Activated T-cell treated with anti-CD3 and anti-CD28 coated beads, Interleukin-2, amount 50 U/mL, for 72 hours (primary cell): ENCODE data around the gene PKNOX2. TPM values are rescaled to one million over a fixed set of nuclear protein-coding genes. Genes with fewer than 3 reads are reported as not detected.
"Not testable (repeated sequence)": the region's sequence is repeated elsewhere in the genome, so short reads cannot be mapped to it uniquely, and the experiment has no call there.

Experiments used
- ATAC-seq, 2 donors: fragments of 150-1000 bp; cut with Tn5 transposase; replicated peaks in 1 of 2; 2 replicates each; pipeline ENCODE4 v1.10.0; 2021; ENCODE audit warnings: moderate library complexity in 2 of 2, mild to moderate bottlenecking in 1 of 2
- DNase-seq, 2 donors: peaks; one replicate each; pipeline ENCODE4 v3.0.0; 2021 to 2022; ENCODE audit warnings: mixed read lengths in 1 of 2
- H3K27ac Mint-ChIP-seq: one replicate; pipeline ENCODE4 v1.8.0; 2022; ENCODE audit warnings: mild to moderate bottlenecking, moderate library complexity, mixed read lengths
- H3K27me3 Mint-ChIP-seq: one replicate; pipeline ENCODE4 v1.8.0; 2022; ENCODE audit warnings: low read depth, mixed read lengths
- H3K36me3 Mint-ChIP-seq, 2 donors: one replicate each; pipeline ENCODE4 v1.8.0; 2022; ENCODE audit warnings: mixed read lengths in 2 of 2, mild to moderate bottlenecking in 1 of 2; ENCODE audit not compliant: insufficient read depth in 2 of 2
- H3K4me1 Mint-ChIP-seq: one replicate; pipeline ENCODE4 v1.8.0; 2022; ENCODE audit warnings: low read depth, mixed read lengths
- H3K4me3 Mint-ChIP-seq, 2 donors: one replicate each; pipeline ENCODE4 v1.8.0; 2022; ENCODE audit warnings: mild to moderate bottlenecking in 2 of 2, mixed read lengths in 2 of 2, moderate library complexity in 2 of 2
- H3K9me3 Mint-ChIP-seq, 2 donors: one replicate each; pipeline ENCODE4 v1.8.0; 2022; ENCODE audit warnings: mixed read lengths in 2 of 2
- total RNA-seq, 2 donors: library from RNA; stranded (reverse); gene quantifications; one replicate each; pipeline ENCODE4 v1.2.3, GENCODE V29; 2022

Gene PKNOX2
- total RNA-seq, 2 donors from 2014 or later, result not detected

GRCh38 chr11:125207866-125208425, 43.4 kb downstream of the PKNOX2 start:
- H3K4me3 Mint-ChIP-seq, result no peak overlapping the region
- peaks cover 3% of the 10 kb centered on the region for H3K27me3 Mint-ChIP-seq
- no peaks in the 10 kb centered on the region for H3K4me1 Mint-ChIP-seq
- DNase-seq, result no peak
- no peaks in the 10 kb centered on the region for H3K36me3 Mint-ChIP-seq
- no peak overlapping the region for H3K27ac Mint-ChIP-seq
- no peaks in the 10 kb centered on the region for H3K9me3 Mint-ChIP-seq
- no peak for ATAC-seq

- no peak for ATAC-seq
- no peaks in the 10 kb centered on the region for H3K36me3 Mint-ChIP-seq
These were observed 45.5 kb downstream of the PKNOX2 start for GRCh38 chr11:125210066-125210465.

GRCh38 chr11:125211191-125211947, 46.8 kb downstream of the PKNOX2 start:
- peaks cover 13% of the 10 kb centered on the region for H3K27me3 Mint-ChIP-seq
- no peaks in the 10 kb centered on the region for H3K9me3 Mint-ChIP-seq
- no peak overlapping the region for H3K4me3 Mint-ChIP-seq
- no peaks in the 10 kb centered on the region for H3K36me3 Mint-ChIP-seq
- no peak overlapping the region for H3K27ac Mint-ChIP-seq
- ATAC-seq (no peak), DNase-seq (no peak)
- no peaks in the 10 kb centered on the region for H3K4me1 Mint-ChIP-seq

More at GRCh38 chr11:125210066-125210465, 45.5 kb downstream of the PKNOX2 start:
- Mint-ChIP-seq H3K4me1 (no peaks in the 10 kb centered on the region), H3K27ac (no peak overlapping the region), H3K27me3 (peaks cover 13% of the 10 kb centered on the region), H3K4me3 (no peak overlapping the region), H3K9me3 (no peaks in the 10 kb centered on the region)
- DNase-seq, result no peak

- DNase-seq (no peak), ATAC-seq (no peak)
- Mint-ChIP-seq H3K9me3 (no peaks in the 10 kb centered on the region), H3K36me3 (no peaks in the 10 kb centered on the region), H3K27ac (no peak overlapping the region), H3K4me3 (no peak overlapping the region), H3K27me3 (peaks cover 15% of the 10 kb centered on the region), H3K4me1 (no peaks in the 10 kb centered on the region)
These were observed 47.4 kb downstream of the PKNOX2 start for GRCh38 chr11:125211948-125212340.

GRCh38 chr11:125214601-125215565, 50.3 kb downstream of the PKNOX2 start:
- Mint-ChIP-seq H3K4me1 (no peaks in the 10 kb centered on the region), H3K27me3 (peaks cover 33% of the 10 kb centered on the region), H3K4me3 (no peak overlapping the region), H3K27ac (no peak overlapping the region), H3K9me3 (no peaks in the 10 kb centered on the region), H3K36me3 (no peaks in the 10 kb centered on the region)
- ATAC-seq (no peak), DNase-seq (no peak)

GRCh38 chr11:125215976-125216375, 51.4 kb downstream of the PKNOX2 start:
- Mint-ChIP-seq H3K27ac (no peak overlapping the region), H3K36me3 (no peaks in the 10 kb centered on the region), H3K4me3 (no peak overlapping the region), H3K4me1 (no peaks in the 10 kb centered on the region), H3K27me3 (peaks cover 33% of the 10 kb centered on the region), H3K9me3 (no peaks in the 10 kb centered on the region)
- DNase-seq (no peak), ATAC-seq (no peak)

GRCh38 chr11:125218336-125218735, 53.8 kb downstream of the PKNOX2 start:
- no peak overlapping the region for H3K4me3 Mint-ChIP-seq
- no peak for DNase-seq
- peaks cover 26% of the 10 kb centered on the region for H3K27me3 Mint-ChIP-seq
- no peaks in the 10 kb centered on the region for H3K4me1 Mint-ChIP-seq
- H3K27ac Mint-ChIP-seq, result no peak overlapping the region
- H3K9me3 Mint-ChIP-seq, result no peaks in the 10 kb centered on the region
- no peaks in the 10 kb centered on the region for H3K36me3 Mint-ChIP-seq
- ATAC-seq, result no peak

GRCh38 chr11:125221461-125221860, 56.9 kb downstream of the PKNOX2 start:
- ATAC-seq (no peak), DNase-seq (no peak)
- Mint-ChIP-seq H3K4me1 (no peaks in the 10 kb centered on the region), H3K27me3 (peaks cover 20% of the 10 kb centered on the region), H3K27ac (no peak overlapping the region), H3K9me3 (no peaks in the 10 kb centered on the region), H3K4me3 (no peak overlapping the region), H3K36me3 (no peaks in the 10 kb centered on the region)

- no peaks in the 10 kb centered on the region for H3K4me1 Mint-ChIP-seq
- no peak for ATAC-seq
- no peak overlapping the region for H3K4me3 Mint-ChIP-seq
- peaks cover 13% of the 10 kb centered on the region for H3K27me3 Mint-ChIP-seq
- no peak overlapping the region for H3K27ac Mint-ChIP-seq
- H3K9me3 Mint-ChIP-seq, result no peaks in the 10 kb centered on the region
- no peaks in the 10 kb centered on the region for H3K36me3 Mint-ChIP-seq
- DNase-seq, result no peak
These were observed 57.9 kb downstream of the PKNOX2 start for GRCh38 chr11:125222494-125222893.

- H3K27ac Mint-ChIP-seq, H3K27me3 Mint-ChIP-seq, H3K9me3 Mint-ChIP-seq, DNase-seq, H3K4me3 Mint-ChIP-seq, H3K36me3 Mint-ChIP-seq, H3K4me1 Mint-ChIP-seq, ATAC-seq: not testable (repeated sequence)
These were observed 58.6 kb downstream of the PKNOX2 start for GRCh38 chr11:125223161-125223560.

- H3K27me3 Mint-ChIP-seq, result no peaks in the 10 kb centered on the region
- no peaks in the 10 kb centered on the region for H3K36me3 Mint-ChIP-seq
- H3K27ac Mint-ChIP-seq, result no peak overlapping the region
- no peaks in the 10 kb centered on the region for H3K9me3 Mint-ChIP-seq
- ATAC-seq (no peak), DNase-seq (no peak)
- no peak overlapping the region for H3K4me3 Mint-ChIP-seq
- no peaks in the 10 kb centered on the region for H3K4me1 Mint-ChIP-seq
These were observed 59.4 kb downstream of the PKNOX2 start for GRCh38 chr11:125223901-125224361.

- H3K27ac Mint-ChIP-seq, result no peak overlapping the region
- no peak for DNase-seq
- ATAC-seq, result no peak
- H3K4me3 Mint-ChIP-seq, result no peak overlapping the region
- H3K9me3 Mint-ChIP-seq, result no peaks in the 10 kb centered on the region
- no peaks in the 10 kb centered on the region for H3K36me3 Mint-ChIP-seq
- H3K27me3 Mint-ChIP-seq, result no peaks in the 10 kb centered on the region
- no peaks in the 10 kb centered on the region for H3K4me1 Mint-ChIP-seq
These were observed 60.0 kb downstream of the PKNOX2 start for GRCh38 chr11:125224391-125225021.

GRCh38 chr11:125225401-125225800, 60.9 kb downstream of the PKNOX2 start:
- H3K36me3 Mint-ChIP-seq, result no peaks in the 10 kb centered on the region
- H3K4me1 Mint-ChIP-seq, result no peaks in the 10 kb centered on the region
- H3K9me3 Mint-ChIP-seq, result no peaks in the 10 kb centered on the region
- no peak for DNase-seq
- H3K27me3 Mint-ChIP-seq, result no peaks in the 10 kb centered on the region
- no peak overlapping the region for H3K27ac Mint-ChIP-seq
- no peak for ATAC-seq
- H3K4me3 Mint-ChIP-seq, result no peak overlapping the region
